Measurements from ENCODE around the gene LRRFIP1.

DNA sequence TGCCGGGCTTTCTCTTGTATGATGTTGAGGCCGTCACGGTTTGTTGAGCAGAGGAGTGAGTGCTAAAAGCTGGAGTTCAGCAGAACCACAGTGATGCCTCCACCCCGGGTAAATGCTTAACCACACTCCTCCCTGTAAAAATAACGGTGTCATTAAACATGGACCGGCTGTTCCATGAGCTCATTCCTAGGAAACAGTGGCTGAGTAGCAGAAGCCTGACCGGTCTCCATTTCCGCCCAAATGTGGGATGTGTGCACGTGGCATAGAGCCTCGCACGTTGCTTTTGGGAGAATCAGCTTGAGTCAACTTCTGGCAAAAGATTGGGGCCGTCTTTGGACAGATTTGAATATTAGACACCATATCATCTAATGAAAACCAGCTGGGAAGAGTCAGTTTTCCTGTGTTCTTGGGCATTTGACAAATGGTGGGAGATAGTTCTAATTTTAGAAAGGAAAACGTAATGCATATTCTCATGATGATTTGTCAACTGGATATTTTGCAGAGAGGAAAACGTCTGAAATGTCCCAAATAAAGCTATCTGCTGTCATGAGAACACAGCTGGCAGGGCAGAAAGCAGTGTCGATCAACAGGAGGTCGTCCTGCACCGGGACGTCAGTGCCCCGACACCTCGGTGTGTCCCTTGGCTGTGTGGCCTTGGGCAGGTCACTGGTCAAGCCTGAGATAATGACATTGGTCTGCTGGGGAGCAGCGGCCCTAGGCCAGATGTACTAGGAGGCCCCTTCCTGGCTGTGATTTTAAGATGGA, 42.4 kb downstream of the LRRFIP1 start:
- TF ChIP-seq TCF12 (IDR thresholded peaks at IDR 0.05; ENCODE audit: low read depth) (no peak), YY1 (IDR thresholded peaks at IDR 0.05; ENCODE audit: low read depth) (no peak), TEAD4 (IDR thresholded peaks at IDR 0.05) (no peak), TAF1 (IDR thresholded peaks at IDR 0.05; ENCODE audit: low read depth) (no peak), CEBPB (IDR thresholded peaks at IDR 0.05) (no peak), NFIC (IDR thresholded peaks at IDR 0.05) (no peak)
- TF ChIP-seq, protein P1, sequence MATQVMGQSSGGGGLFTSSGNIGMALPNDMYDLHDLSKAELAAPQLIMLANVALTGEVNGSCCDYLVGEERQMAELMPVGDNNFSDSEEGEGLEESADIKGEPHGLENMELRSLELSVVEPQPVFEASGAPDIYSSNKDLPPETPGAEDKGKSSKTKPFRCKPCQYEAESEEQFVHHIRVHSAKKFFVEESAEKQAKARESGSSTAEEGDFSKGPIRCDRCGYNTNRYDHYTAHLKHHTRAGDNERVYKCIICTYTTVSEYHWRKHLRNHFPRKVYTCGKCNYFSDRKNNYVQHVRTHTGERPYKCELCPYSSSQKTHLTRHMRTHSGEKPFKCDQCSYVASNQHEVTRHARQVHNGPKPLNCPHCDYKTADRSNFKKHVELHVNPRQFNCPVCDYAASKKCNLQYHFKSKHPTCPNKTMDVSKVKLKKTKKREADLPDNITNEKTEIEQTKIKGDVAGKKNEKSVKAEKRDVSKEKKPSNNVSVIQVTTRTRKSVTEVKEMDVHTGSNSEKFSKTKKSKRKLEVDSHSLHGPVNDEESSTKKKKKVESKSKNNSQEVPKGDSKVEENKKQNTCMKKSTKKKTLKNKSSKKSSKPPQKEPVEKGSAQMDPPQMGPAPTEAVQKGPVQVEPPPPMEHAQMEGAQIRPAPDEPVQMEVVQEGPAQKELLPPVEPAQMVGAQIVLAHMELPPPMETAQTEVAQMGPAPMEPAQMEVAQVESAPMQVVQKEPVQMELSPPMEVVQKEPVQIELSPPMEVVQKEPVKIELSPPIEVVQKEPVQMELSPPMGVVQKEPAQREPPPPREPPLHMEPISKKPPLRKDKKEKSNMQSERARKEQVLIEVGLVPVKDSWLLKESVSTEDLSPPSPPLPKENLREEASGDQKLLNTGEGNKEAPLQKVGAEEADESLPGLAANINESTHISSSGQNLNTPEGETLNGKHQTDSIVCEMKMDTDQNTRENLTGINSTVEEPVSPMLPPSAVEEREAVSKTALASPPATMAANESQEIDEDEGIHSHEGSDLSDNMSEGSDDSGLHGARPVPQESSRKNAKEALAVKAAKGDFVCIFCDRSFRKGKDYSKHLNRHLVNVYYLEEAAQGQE (IDR thresholded peaks at IDR 0.05; ENCODE audit: low read depth) = no peak
- TF ChIP-seq, protein P2, sequence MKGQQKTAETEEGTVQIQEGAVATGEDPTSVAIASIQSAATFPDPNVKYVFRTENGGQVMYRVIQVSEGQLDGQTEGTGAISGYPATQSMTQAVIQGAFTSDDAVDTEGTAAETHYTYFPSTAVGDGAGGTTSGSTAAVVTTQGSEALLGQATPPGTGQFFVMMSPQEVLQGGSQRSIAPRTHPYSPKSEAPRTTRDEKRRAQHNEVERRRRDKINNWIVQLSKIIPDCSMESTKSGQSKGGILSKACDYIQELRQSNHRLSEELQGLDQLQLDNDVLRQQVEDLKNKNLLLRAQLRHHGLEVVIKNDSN (IDR thresholded peaks at IDR 0.05) = no peak
